Liver (tissue), 9 donors: ENCODE results near the gene SMIM35. TPM values are rescaled to one million over a fixed set of nuclear protein-coding genes. Genes with fewer than 3 reads are reported as not detected.
A peak's percentile ranks its signal among the peaks of the same experiment; 100 is the strongest.
"Not testable (repeated sequence)": the region's sequence is repeated elsewhere in the genome, so short reads cannot be mapped to it uniquely, and the experiment has no call there.

Experiments used
- DNase-seq: peaks from one replicate; pipeline ENCODE4 v3.0.0-alpha.2; 2017; ENCODE audit warnings: low spot score
- H3K27ac ChIP-seq, 2 donors: one replicate each; pipeline ENCODE4 v1.7.0; 2013; ENCODE audit warnings: inconsistent platforms in 2 of 2, low read length in 2 of 2, control low read depth in 1 of 2, low read depth in 1 of 2, mild to moderate bottlenecking in 1 of 2
- H3K27me3 ChIP-seq, 4 donors: one replicate each; pipeline versions ENCODE4 v1.6.1 to v1.7.0; 2013; ENCODE audit warnings: low read length in 3 of 4, inconsistent platforms in 1 of 4, mild to moderate bottlenecking in 1 of 4, moderate library complexity in 1 of 4; ENCODE audit not compliant: control insufficient read depth in 4 of 4, insufficient read depth in 4 of 4
- H3K36me3 ChIP-seq, 4 donors: one replicate each; pipeline versions ENCODE4 v1.6.1 to v1.7.0; 2013; ENCODE audit warnings: low read length in 3 of 4, mild to moderate bottlenecking in 3 of 4, low read depth in 1 of 4, moderate library complexity in 1 of 4; ENCODE audit not compliant: control insufficient read depth in 4 of 4, insufficient read depth in 3 of 4
- H3K4me1 ChIP-seq, 4 donors: one replicate each; pipeline versions ENCODE4 v1.6.1 to v1.7.0; 2013; ENCODE audit warnings: low read length in 3 of 4, mild to moderate bottlenecking in 3 of 4, moderate library complexity in 1 of 4; ENCODE audit not compliant: control insufficient read depth in 4 of 4, insufficient read depth in 4 of 4
- H3K4me3 ChIP-seq, 3 donors: one replicate each; pipeline versions ENCODE4 v1.6.1 to v1.7.0; 2013; ENCODE audit warnings: low read length in 3 of 3, control low read depth in 1 of 3, low read depth in 1 of 3, mild to moderate bottlenecking in 1 of 3
- H3K9ac ChIP-seq, 2 donors: one replicate each; pipeline ENCODE4 v1.7.0; 2013; ENCODE audit warnings: low read length in 2 of 2, mild to moderate bottlenecking in 2 of 2, moderate library complexity in 2 of 2, control low read depth in 1 of 2, low read depth in 1 of 2
- H3K9me3 ChIP-seq, 4 donors: one replicate each; pipeline versions ENCODE4 v1.6.1 to v1.7.0; 2013; ENCODE audit warnings: low read length in 3 of 4; ENCODE audit not compliant: control insufficient read depth in 4 of 4
- ATF3 ChIP-seq: IDR thresholded peaks from 2 replicates; pipeline ENCODE4 v1.6.1; 2016; ENCODE audit warnings: antibody characterized with exemption
- CTCF ChIP-seq: fragments of 150-350 bp; IDR thresholded peaks from 2 replicates; pipeline ENCODE4 v1.5.1; 2017; ENCODE audit warnings: improper control_type of control experiment, low read depth, low read length; ENCODE audit not compliant: missing input control
- EGR1 ChIP-seq, 2 donors: IDR thresholded peaks; 2 replicates each; pipeline ENCODE4 v1.6.1; 2016 to 2018; ENCODE audit warnings: antibody characterized with exemption in 2 of 2, low read depth in 2 of 2
- FOXA1 ChIP-seq: IDR thresholded peaks from 2 replicates; pipeline ENCODE4 v1.6.1; 2016; ENCODE audit warnings: antibody characterized with exemption
- FOXA2 ChIP-seq: IDR thresholded peaks from 2 replicates; pipeline ENCODE4 v1.6.1; 2016; ENCODE audit warnings: antibody characterized with exemption
- GABPA ChIP-seq, 2 donors: IDR thresholded peaks in 1 of 2; conservative IDR thresholded peaks in 1 of 2; 2 replicates each; pipeline ENCODE4 v1.6.1; 2016; ENCODE audit warnings: antibody characterized with exemption in 2 of 2, mild to moderate bottlenecking in 1 of 2, moderate library complexity in 1 of 2
- HNF4A ChIP-seq, 2 donors: conservative IDR thresholded peaks; 2 replicates each; pipeline ENCODE4 v1.6.1; 2016; ENCODE audit warnings: antibody characterized with exemption in 2 of 2, mild to moderate bottlenecking in 2 of 2
- HNF4G ChIP-seq: IDR thresholded peaks from 2 replicates; pipeline ENCODE4 v1.6.1; 2016; ENCODE audit warnings: antibody characterized with exemption
- JUND ChIP-seq, 2 donors: IDR thresholded peaks; 2 replicates each; pipeline ENCODE4 v1.6.1; 2016; ENCODE audit warnings: antibody characterized with exemption in 2 of 2
- MAX ChIP-seq: IDR thresholded peaks from 2 replicates; pipeline ENCODE4 v1.6.1; 2016; ENCODE audit warnings: antibody characterized with exemption
- NR2F2 ChIP-seq: IDR thresholded peaks from 2 replicates; pipeline ENCODE4 v1.6.1; 2016; ENCODE audit warnings: antibody characterized with exemption
- RAD21 ChIP-seq, 2 donors: IDR thresholded peaks; 2 replicates each; pipeline ENCODE4 v1.6.1; 2016; ENCODE audit warnings: antibody characterized with exemption in 2 of 2, mild to moderate bottlenecking in 2 of 2
- REST ChIP-seq: IDR thresholded peaks from 2 replicates; pipeline ENCODE4 v1.6.1; 2016; ENCODE audit warnings: antibody characterized with exemption, mild to moderate bottlenecking
- RXRA ChIP-seq, 2 donors: IDR thresholded peaks; 2 replicates each; pipeline ENCODE4 v1.6.1; 2017 to 2018; ENCODE audit warnings: antibody characterized with exemption in 2 of 2, mild to moderate bottlenecking in 1 of 2
- SP1 ChIP-seq: IDR thresholded peaks from 2 replicates; pipeline ENCODE4 v1.6.1; 2018; ENCODE audit warnings: antibody characterized with exemption, mild to moderate bottlenecking
- TAF1 ChIP-seq: conservative IDR thresholded peaks from 2 replicates; pipeline ENCODE4 v1.6.1; 2016; ENCODE audit warnings: antibody characterized with exemption, mild to moderate bottlenecking
- YY1 ChIP-seq: IDR thresholded peaks from 2 replicates; pipeline ENCODE4 v1.6.1; 2016; ENCODE audit warnings: antibody characterized with exemption, mild to moderate bottlenecking
- ZBTB33 ChIP-seq: IDR thresholded peaks from 2 replicates; pipeline ENCODE4 v1.6.1; 2016; ENCODE audit warnings: antibody characterized with exemption
- WGBS: extraction: QIAGEN DNeasy Blood & Tissue Kit; methylation state at CpG from one replicate; pipeline ENCODE4 v1.1.7; 2013; 5-methylcytosine and 5-hydroxymethylcytosine counted together
- polyA plus RNA-seq, 2 donors: library from polyadenylated mRNA; stranded (reverse) in 1 of 2; unstranded in 1 of 2; fragments of 200-250 nt in 1 of 2; fragments of >200 nt in 1 of 2; fragmentation: Nextera tagmentation in 1 of 2; extraction: Ambion mirVana in 1 of 2; gene quantifications; one replicate each; pipeline versions ENCODE4 v1.2.1 to v1.2.3, GENCODE V29; 2013 to 2015
- total RNA-seq, 2 donors: library from RNA; depleted of rRNA; stranded (reverse); fragments of >200 nt; gene quantifications; one replicate each; pipeline ENCODE4 v1.2.3, GENCODE V29; 2014
- donor health status: healthy.
- donor health status: healthy.
- donor health status: healthy.
- donor health status: healthy.
- donor health status: healthy.

SMIM35 gene
- total and polyA plus RNA-seq, 4 donors = 0.07 TPM; not detected in 3

GRCh38 chr11:118008271-118008911 is 78.4 kb downstream of the SMIM35 start:
- Histone ChIP-seq H3K4me3 (no peak overlapping the region), H3K27me3 (no peaks in the 10 kb centered on the region), H3K36me3 (no peaks in the 10 kb centered on the region), H3K9ac (no peak overlapping the region), H3K4me1 (peaks cover 0 to 2% (median under 1%) of the 10 kb centered on the region in 4 donors), H3K9me3 (peaks cover 0 to 6% (median 0%) of the 10 kb centered on the region in 4 donors), H3K27ac (peak overlapping the region; percentile 6 to 30)
- no peak for DNase-seq
- TF ChIP-seq HNF4G = no peak
- no peak for TF ChIP-seq JUND (IDR thresholded peaks at IDR 0.05)
- no peak for TF ChIP-seq YY1
- no peak for TF ChIP-seq MAX
- no peak for TF ChIP-seq REST
- TF ChIP-seq FOXA2 = no peak
- TF ChIP-seq HNF4A (conservative IDR thresholded peaks at IDR 0.05) = no peak
- TF ChIP-seq EGR1 (IDR thresholded peaks at IDR 0.05; ENCODE audit: low read depth in 2 of 2) = no peak
- TF ChIP-seq TAF1 = no peak
- no peak for TF ChIP-seq ZBTB33
- TF ChIP-seq SP1 = no peak
- TF ChIP-seq CTCF = no peak
- no peak for TF ChIP-seq FOXA1
- TF ChIP-seq RXRA (IDR thresholded peaks at IDR 0.05) = no peak
- TF ChIP-seq RAD21 (IDR thresholded peaks at IDR 0.05) = no peak
- TF ChIP-seq NR2F2 = no peak
- TF ChIP-seq GABPA (IDR thresholded peaks at IDR 0.05 in 1 of 2, conservative IDR thresholded peaks at IDR 0.05 in 1 of 2) = no peak
- TF ChIP-seq ATF3 = no peak
- 78% methylated on average over 4 of the region's 4 CpGs for WGBS

GRCh38 chr11:118007563-118008270 is 79.0 kb downstream of the SMIM35 start:
- not testable (repeated sequence) for DNase-seq, H3K4me1 ChIP-seq, H3K9ac ChIP-seq, H3K36me3 ChIP-seq, H3K27me3 ChIP-seq, H3K9me3 ChIP-seq, H3K4me3 ChIP-seq
- peak overlapping the region; percentile 30 to 53 for H3K27ac ChIP-seq
- WGBS = 78% methylated on average over 11 of the region's 11 CpGs
